BLaER1 treated with 17β-estradiol and CSF1 and Interleukin-3, amounts not matched to agents 10 nM and 100 nM (cell line): Measurements from ENCODE around the gene OTOG.

Experiments used
- H3K27ac ChIP-seq, 11 experiments: shearing (Covaris generic); formaldehyde crosslinking; 2 replicates each; pipeline ENCODE4 v1.8.1; 2022
- H3K27me3 ChIP-seq, 11 experiments: shearing (Covaris generic); formaldehyde crosslinking; 2 replicates each; pipeline ENCODE4 v1.8.1; 2022
- H3K36me3 ChIP-seq, 11 experiments: shearing (Covaris generic); formaldehyde crosslinking; 2 replicates each; pipeline ENCODE4 v1.8.1; 2022
- H3K4me1 ChIP-seq, 10 experiments: shearing (Covaris generic); formaldehyde crosslinking; 2 replicates each; pipeline ENCODE4 v1.8.1; 2022
- H3K4me2 ChIP-seq, 11 experiments: shearing (Covaris generic); formaldehyde crosslinking; 2 replicates each; pipeline ENCODE4 v1.8.1; 2022
- H3K4me3 ChIP-seq, 10 experiments: shearing (Covaris generic); formaldehyde crosslinking; 2 replicates each; pipeline ENCODE4 v1.8.1; 2022
- H3K9ac ChIP-seq, 11 experiments: shearing (Covaris generic); formaldehyde crosslinking; 2 replicates each; pipeline ENCODE4 v1.8.1; 2022
- H3K9me3 ChIP-seq, 11 experiments: shearing (Covaris generic); formaldehyde crosslinking; replicated peaks in 1 of 11; 2 replicates each; pipeline ENCODE4 v1.8.1; 2022
- H4K20me1 ChIP-seq, 11 experiments: shearing (Covaris generic); formaldehyde crosslinking; 2 replicates each; pipeline ENCODE4 v1.8.1; 2022
- Cebpa-rat ChIP-seq, 11 experiments: shearing (Covaris generic); IDR thresholded peaks; 2 replicates each; pipeline ENCODE4 v1.8.1; 2022

Gene OTOG

DNA sequence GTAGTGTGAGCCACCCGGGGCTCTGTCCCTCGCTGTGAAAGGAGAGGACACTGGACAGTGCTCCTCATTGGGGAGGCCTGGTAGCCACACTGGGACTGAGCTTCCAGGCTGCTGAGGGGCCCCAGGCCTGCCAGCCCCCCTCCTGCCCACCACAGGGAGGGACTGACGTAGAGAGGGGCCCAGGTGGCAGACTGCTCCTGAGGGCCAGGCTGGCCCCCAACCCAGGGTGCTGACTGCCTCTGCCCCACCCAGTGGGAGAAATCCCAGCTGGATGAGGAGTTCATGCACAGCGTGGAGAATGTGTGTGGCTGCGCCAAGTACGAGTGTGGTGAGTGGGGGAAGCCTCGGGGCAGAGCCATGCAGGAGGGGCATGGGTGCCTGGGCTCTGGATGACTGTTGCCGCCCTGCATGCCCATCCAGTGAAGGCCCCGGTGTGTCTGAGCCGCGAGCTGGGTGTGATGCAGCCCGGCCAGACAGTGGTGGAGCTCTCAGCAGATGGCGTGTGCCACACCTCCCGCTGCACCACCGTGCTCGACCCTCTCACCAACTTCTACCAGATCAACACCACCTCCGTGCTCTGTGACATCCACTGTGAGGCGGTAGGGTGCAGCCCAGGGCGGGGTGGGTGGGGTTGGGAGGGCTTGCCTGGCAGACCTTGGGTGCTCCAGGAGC lies 93.6 kb downstream of the OTOG start:
- peak overlapping the region in 6 of 11 experiments; percentile 16 to 49 (median 34); a peak in 8 of 22 replicates for H3K27ac ChIP-seq
- peaks cover 9 to 29% (median 24%) of the 10 kb centered on the region in 10 experiments; a peak in 19 of 20 replicates for H3K4me1 ChIP-seq
- no peak overlapping the region for H3K4me3 ChIP-seq
- no peak for TF ChIP-seq Cebpa-rat (IDR thresholded peaks at IDR 0.05)
- 0 out of 22 replicates have a peak, but pooled peaks cover 0 to under 1% (median 0%) of the 10 kb centered on the region in 11 experiments for H3K9me3 ChIP-seq
- H4K20me1 ChIP-seq: no peaks in the 10 kb centered on the region
- H3K9ac ChIP-seq: peak overlapping the region in 1 of 11 experiments; percentile 53; a peak in 3 of 22 replicates
- no peaks in the 10 kb centered on the region for H3K27me3 ChIP-seq
- H3K4me2 ChIP-seq: peak overlapping the region; percentile 17 to 77 (median 43); a peak in 18 of 22 replicates
- H3K36me3 ChIP-seq: no peaks in the 10 kb centered on the region

DNA sequence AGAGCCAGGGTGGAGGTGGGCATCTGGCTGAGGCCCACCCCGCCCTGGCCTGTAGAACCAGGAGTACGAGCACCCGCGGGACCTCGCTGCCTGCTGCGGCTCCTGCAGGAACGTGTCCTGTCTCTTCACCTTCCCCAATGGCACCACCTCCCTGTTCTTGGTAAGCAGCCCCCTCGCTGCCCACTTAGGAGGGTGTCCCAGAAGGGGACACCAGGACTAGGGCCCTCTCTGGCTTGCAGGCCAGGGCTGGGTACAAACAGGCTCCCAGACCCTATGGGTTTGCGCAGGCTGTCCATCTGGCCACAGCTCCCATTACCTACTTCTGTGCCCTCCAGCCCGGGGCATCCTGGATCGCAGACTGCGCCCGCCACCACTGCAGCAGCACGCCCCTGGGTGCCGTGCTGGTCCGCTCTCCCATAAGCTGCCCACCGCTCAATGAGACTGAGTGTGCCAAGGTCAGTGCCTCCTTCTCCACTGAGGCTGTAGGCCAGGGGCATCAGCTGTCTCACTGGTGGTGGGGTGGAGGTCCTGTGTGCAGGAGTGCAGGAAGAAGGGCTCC lies 94.8 kb downstream of the OTOG start:
- no peaks in the 10 kb centered on the region for H4K20me1 ChIP-seq
- H3K4me1 ChIP-seq: peaks cover 9 to 29% (median 24%) of the 10 kb centered on the region in 10 experiments; a peak in 19 of 20 replicates
- no peaks in the 10 kb centered on the region for H3K27me3 ChIP-seq
- TF ChIP-seq Cebpa-rat (IDR thresholded peaks at IDR 0.05): no peak
- H3K27ac ChIP-seq: no peak overlapping the region
- peak overlapping the region in 4 of 11 experiments; percentile 7 to 40 (median 25); a peak in 3 of 22 replicates for H3K4me2 ChIP-seq
- H3K9me3 ChIP-seq: peaks cover under 1 to 13% (median 6%) of the 10 kb centered on the region in 11 experiments; a peak in 18 of 22 replicates
- no peak overlapping the region for H3K9ac ChIP-seq
- H3K36me3 ChIP-seq: no peaks in the 10 kb centered on the region
- no peak overlapping the region for H3K4me3 ChIP-seq

DNA sequence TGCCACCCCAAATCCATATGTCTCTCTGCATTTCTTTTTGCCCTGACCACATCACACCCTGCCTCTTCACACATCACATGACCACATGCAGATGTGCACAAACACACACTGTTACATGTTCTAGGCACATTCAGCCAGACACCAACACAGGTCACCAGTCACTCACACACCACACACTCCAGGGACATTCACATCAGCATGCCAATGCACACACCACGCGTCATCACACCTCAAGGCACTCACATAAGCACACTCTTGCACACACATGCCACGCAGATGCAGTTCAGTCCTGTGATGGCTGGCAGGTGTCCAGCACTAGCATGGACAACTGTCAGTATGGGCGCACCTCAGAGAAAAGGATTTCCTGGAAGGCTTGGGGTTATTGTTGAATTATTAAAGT lies 95.3 kb downstream of the OTOG start:
- no peaks in the 10 kb centered on the region; a peak in 1 of 22 replicates for H3K36me3 ChIP-seq
- H3K9ac ChIP-seq: no peak overlapping the region

DNA sequence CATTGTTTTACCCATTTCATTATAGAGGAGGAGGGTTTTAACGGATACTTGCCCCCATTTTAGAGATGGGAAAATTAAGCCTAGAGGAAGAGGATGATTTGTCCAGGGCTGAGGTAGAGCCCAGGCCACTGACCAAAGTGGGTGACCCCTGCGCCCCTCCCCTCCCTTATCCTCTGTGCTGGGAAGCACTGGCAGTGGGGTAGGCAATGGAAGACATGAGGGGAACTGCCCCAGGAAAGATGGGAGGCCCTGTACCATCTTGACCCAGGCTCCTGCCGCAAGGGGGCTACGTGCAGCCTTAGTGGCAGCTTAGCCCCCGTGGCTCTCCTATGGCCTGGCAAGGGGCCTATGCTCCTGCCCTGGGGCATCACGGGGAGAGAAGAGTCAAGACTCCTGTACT lies 95.9 kb downstream of the OTOG start:
- TF ChIP-seq Cebpa-rat (IDR thresholded peaks at IDR 0.05): no peak
- Histone ChIP-seq H3K9me3 (peaks cover 12 to 24% (median 17%) of the 10 kb centered on the region in 11 experiments), H3K27me3 (no peaks in the 10 kb centered on the region), H3K4me1 (peaks cover 9 to 29% (median 24%) of the 10 kb centered on the region in 10 experiments; a peak in 19 of 20 replicates), H3K4me2 (no peak overlapping the region), H4K20me1 (no peaks in the 10 kb centered on the region), H3K36me3 (no peaks in the 10 kb centered on the region; a peak in 1 of 22 replicates), H3K9ac (no peak overlapping the region), H3K4me3 (no peak overlapping the region), H3K27ac (no peak overlapping the region)

More for the DNA sequence above, 95.3 kb downstream of the OTOG start:
- Histone ChIP-seq H3K27ac (no peak overlapping the region), H4K20me1 (no peaks in the 10 kb centered on the region), H3K9me3 (peaks cover 6 to 18% (median 10%) of the 10 kb centered on the region in 11 experiments; a peak in 21 of 22 replicates), H3K4me3 (no peak overlapping the region), H3K4me1 (peaks cover 9 to 29% (median 24%) of the 10 kb centered on the region in 10 experiments; a peak in 19 of 20 replicates), H3K4me2 (peak overlapping the region in 4 of 11 experiments; percentile 7 to 40 (median 25); a peak in 3 of 22 replicates), H3K27me3 (no peaks in the 10 kb centered on the region)
- no peak for TF ChIP-seq Cebpa-rat (IDR thresholded peaks at IDR 0.05)

DNA sequence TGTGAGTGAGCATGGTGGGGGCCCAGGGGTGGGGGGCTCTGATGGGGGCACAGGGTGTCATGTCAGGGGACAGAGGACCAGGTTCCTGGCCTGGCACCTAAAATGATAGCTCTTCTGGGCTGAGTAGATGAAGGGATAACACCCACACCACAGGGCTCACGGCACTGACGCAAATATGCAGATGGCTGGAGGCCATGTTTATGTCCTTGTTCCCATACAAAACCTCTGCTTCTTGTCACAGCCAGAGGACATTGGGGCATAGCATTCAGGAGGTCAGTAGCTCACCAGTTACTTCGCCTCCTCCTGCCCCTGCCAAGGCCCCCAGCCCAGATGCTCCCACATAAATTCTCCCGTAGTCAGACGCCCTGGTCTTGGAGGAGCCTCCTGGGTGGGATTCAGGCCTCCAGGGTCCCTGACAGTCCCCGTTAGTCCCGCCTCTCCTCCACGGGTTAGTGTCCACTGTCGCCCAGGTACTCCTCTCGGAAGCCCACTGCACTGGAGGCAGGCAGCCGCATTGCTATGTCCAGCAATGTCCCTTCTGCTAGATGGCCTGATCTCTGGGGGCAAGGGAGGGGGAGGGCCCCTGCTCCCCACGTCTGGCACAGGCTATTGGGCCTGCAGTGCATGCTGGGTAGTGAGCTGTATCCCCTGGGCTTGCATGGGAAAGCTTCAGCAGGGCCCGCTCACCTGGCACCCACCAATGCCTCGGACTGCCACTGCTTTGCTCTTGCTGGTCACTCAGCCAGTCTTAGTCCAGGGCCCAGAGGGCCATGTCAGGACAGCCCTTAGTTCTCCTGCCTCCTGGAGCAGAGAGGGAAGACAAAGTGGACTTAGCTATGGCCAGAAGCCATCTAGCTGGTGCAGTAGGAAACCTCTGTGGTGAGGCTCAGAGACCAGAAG lies 96.7 kb downstream of the OTOG start:
- H4K20me1 ChIP-seq: no peaks in the 10 kb centered on the region
- peaks cover 9 to 35% (median 30%) of the 10 kb centered on the region in 10 experiments for H3K4me1 ChIP-seq
- no peak overlapping the region for H3K9ac ChIP-seq
- H3K4me3 ChIP-seq: no peak overlapping the region
- no peak overlapping the region for H3K27ac ChIP-seq
- peaks cover 15 to 30% (median 22%) of the 10 kb centered on the region in 11 experiments for H3K9me3 ChIP-seq
- no peak for TF ChIP-seq Cebpa-rat (IDR thresholded peaks at IDR 0.05)
- H3K27me3 ChIP-seq: no peaks in the 10 kb centered on the region
- H3K36me3 ChIP-seq: no peaks in the 10 kb centered on the region; a peak in 1 of 22 replicates
- no peak overlapping the region for H3K4me2 ChIP-seq

DNA sequence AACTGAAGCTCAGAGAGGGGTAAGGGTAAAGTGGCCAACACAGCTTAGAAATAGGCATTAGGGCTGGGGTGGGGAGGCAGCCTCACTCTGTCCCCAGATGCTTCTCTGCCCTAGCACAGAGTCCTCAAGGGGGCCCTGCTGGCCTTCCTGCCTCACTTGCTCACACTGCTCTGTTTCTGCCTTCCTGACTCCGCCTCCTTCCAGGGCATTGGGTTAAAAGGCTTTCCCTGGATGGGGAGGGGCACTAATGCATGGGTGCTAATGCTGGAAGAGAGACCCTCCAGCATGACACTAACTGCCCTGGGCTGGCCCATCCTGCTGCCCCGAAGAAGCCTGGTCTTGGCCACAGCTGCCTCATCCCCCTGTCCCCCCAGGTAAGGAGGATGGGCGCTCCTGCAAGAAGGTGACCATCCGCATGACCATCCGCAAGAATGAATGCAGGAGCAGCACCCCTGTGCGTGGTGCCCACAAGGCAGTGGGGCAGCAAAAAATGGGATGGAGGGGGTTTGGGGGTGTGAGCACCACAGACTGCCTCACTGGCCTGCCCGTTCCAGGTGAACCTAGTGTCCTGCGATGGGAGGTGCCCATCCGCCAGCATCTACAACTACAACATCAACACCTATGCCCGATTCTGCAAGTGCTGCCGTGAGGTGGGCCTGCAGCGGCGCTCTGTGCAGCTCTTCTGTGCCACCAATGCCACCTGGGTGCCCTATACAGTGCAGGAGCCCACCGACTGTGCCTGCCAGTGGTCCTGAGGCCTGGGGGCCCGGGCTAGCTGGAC lies 98.3 kb downstream of the OTOG start:
- Histone ChIP-seq H3K4me1 (peaks cover 15 to 46% (median 41%) of the 10 kb centered on the region in 10 experiments), H4K20me1 (no peaks in the 10 kb centered on the region), H3K9ac (no peak overlapping the region), H3K4me3 (no peak overlapping the region), H3K9me3 (peaks cover 15 to 30% (median 22%) of the 10 kb centered on the region in 11 experiments), H3K4me2 (peak overlapping the region in 8 of 11 experiments; percentile 10 to 53 (median 20); a peak in 8 of 22 replicates), H3K27ac (0 out of 22 replicates have a peak overlapping the region, but pooled peaks of 2 of the 11 experiments have one; percentile 1 to 35), H3K27me3 (no peaks in the 10 kb centered on the region), H3K36me3 (no peaks in the 10 kb centered on the region; a peak in 1 of 22 replicates)
- no peak for TF ChIP-seq Cebpa-rat (IDR thresholded peaks at IDR 0.05)

DNA sequence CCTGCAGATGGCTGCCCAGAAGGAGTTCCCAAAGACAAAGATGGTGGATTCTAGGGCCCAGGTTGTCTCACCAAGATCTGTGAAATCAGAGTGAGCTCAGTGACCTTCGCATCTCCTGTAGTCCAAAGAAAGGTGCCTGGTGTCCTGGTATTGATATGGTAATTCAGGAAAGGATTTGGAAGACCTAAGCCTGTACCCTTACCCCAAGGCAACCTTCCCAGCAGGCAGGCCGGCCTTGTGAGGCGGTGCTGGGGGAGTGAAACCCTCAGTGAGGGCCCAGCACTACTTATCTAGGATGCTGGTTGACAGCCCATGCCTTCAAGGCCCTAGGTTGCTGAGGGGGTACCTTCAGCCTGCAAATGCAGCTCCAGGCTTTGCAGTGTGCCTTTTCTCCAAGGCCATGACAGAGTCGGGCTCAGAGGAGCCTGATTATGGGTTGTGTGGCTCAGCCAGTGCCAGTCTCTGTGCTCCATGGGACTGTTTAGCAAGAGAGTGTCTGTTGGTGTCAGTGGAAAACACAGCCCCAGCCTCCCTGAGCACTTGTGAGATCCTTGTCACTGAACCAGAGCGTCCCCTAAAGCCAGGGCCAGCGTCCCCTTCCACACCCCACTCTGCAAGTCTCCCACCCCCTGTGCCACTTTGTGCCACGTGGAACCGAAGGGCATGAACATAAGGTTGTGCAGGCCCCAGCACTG lies 99.5 kb downstream of the OTOG start:
- peak overlapping the region in 3 of 11 experiments; percentile 19 to 38 (median 35); a peak in 4 of 22 replicates for H3K27ac ChIP-seq
- H3K9ac ChIP-seq: no peak overlapping the region
- H3K27me3 ChIP-seq: no peaks in the 10 kb centered on the region
- H3K9me3 ChIP-seq: peaks cover 15 to 30% (median 22%) of the 10 kb centered on the region in 11 experiments
- no peaks in the 10 kb centered on the region; a peak in 1 of 22 replicates for H3K36me3 ChIP-seq
- TF ChIP-seq Cebpa-rat (IDR thresholded peaks at IDR 0.05): no peak
- H3K4me2 ChIP-seq: no peak overlapping the region
- no peaks in the 10 kb centered on the region for H4K20me1 ChIP-seq
- no peak overlapping the region for H3K4me3 ChIP-seq
- H3K4me1 ChIP-seq: peaks cover 21 to 54% (median 49%) of the 10 kb centered on the region in 10 experiments
